Endometrium (tissue), 2 donors: ENCODE results near the gene TAC3.
"Not testable (repeated sequence)": the region's sequence is repeated elsewhere in the genome, so short reads cannot be mapped to it uniquely, and the experiment has no call there.

Source experiments
- FAIRE-seq: peaks from 2 replicates; lab custom pipeline; 2012; peaks lifted over from hg19 to GRCh38; lab: Jason Lieb, UNC
- donor health status: control.
- donor health status: control.

Gene TAC3

DNA sequence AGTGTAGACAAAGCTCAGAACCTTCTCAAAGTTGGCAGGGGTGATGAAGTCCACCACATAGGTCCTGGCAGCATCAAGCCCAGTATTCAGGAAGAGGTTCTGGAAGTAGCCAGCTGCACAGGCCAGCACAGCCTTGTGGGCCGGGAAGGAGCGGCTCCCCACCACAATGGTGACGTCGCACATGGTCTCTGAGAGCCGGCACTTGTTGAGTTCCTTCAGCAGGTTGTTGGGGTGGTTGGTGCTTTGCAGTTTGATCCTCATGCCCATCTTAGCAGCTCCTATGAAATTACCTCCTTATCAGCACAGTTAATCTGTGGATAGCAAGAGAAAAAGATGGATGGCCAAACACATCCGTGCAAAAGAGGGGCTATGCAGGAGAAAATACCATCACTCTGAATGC is 11.7 kb downstream of the TAC3 start:
- FAIRE-seq = no peak

DNA sequence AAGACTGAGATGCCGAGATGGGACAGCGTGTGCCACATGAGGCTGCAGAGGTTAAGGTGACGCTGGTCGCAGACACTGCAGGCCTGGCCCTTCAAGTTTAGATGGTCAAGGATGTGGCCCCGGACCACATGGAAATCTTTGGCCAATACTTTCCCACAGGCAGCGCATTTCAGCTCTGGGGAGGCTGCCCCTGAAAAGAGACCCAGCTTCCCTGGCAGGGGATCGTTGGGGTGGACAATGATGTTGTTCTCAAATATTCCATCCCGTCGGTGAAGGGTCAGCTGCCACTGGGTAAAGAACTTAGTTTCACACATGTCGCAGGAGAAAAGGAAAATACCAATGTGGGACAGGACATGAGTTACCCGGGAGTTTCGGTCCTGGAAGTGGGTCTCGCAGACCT is 12.9 kb downstream of the TAC3 start:
- FAIRE-seq = no peak

DNA sequence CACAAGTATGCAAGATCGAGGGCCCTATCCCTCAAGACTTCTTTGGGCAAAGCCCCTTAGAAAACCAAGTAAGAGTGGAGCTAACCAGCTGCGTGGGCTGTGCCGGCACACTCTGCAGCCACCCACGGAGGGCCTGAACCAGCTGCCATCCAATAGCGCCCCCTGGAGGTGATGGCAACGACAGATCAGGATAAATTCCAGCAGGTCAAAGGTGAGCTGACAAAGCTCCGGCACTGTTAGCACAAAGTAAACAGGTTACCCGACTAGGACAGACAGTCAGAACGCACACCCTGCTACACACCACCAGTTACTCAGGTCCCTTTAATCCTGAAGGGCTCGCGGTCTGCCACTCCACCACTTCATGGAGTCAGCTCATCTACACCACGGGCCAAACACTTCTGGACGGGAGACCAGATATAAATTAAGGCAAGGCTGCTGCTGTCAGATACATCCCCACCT is 14.9 kb downstream of the TAC3 start:
- no peak for FAIRE-seq

DNA sequence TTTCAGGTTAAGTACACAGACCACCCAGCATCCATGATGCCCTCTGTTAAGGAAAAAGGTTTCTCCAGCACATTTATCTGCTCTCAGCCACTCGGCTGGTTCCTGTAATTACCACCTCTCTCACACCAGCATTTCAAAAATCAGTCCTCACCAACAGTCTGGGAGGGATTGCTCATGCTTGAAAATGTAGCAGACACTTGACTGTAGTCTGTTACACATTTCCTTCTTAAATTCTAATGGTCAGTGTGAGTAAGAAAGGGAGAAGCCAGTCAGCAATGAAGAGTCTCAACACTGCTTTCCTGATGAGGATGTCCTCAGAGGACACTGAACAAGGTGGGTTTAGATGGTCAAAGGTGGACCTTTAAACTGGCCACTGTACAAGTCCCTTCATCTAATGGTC is 15.9 kb downstream of the TAC3 start:
- no peak for FAIRE-seq

DNA sequence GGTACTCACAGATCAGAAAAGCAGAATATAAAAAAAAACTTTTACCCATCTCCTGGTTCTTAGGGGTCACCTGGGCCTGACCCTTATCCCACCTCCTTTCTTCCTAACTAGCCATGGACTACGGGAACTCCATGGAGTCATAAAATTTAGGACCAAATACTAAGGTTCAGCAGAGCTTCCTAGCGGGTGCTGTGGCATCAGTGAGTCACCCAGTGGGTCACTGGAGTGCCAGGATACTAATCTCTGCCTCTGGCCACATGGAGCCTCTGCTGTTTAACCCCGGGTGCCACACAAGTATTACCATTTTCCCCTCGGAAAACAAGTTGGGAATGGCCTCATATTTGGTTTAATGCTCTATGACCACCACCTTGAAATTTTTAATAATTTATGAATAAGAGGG is 16.9 kb downstream of the TAC3 start:
- no peak for FAIRE-seq

DNA sequence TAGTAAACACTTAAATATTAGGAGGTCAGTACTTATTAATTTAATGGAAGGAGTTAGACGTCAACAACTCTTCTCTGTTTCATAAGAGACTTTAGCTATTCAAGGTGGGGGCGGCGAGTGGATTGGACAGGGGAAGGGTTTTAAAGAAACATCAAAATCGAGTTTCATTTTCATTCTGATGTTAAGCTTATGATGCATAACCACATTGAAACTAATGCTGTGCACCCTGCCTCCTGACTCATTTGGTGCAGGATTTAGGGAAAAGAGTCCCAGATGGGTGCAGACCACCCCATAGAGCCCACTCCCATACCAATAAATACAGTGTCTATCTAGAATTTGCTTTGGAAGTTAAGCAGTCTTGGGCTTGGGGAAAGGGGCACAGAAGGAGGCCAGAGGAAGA is 17.3 kb downstream of the TAC3 start:
- FAIRE-seq = no peak

DNA sequence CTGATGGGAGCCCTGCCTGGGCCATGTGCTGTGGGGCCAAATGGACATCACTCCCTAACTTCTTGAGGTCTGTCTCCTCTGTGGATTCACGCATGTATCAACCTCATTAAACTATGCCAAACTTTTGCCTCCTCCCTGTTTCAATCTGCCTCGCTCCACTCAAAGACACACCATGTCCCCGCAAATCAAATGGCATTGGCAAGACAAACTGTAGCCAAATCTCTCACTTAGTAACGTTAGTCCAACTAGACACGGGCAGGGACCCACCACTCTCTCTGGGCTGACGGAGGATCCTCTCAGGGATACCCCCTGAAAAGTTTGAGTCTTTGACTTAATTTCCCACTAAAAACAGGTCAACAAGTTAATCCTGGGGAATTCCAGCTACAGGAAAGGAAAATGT is 18.0 kb downstream of the TAC3 start:
- FAIRE-seq = no peak

DNA sequence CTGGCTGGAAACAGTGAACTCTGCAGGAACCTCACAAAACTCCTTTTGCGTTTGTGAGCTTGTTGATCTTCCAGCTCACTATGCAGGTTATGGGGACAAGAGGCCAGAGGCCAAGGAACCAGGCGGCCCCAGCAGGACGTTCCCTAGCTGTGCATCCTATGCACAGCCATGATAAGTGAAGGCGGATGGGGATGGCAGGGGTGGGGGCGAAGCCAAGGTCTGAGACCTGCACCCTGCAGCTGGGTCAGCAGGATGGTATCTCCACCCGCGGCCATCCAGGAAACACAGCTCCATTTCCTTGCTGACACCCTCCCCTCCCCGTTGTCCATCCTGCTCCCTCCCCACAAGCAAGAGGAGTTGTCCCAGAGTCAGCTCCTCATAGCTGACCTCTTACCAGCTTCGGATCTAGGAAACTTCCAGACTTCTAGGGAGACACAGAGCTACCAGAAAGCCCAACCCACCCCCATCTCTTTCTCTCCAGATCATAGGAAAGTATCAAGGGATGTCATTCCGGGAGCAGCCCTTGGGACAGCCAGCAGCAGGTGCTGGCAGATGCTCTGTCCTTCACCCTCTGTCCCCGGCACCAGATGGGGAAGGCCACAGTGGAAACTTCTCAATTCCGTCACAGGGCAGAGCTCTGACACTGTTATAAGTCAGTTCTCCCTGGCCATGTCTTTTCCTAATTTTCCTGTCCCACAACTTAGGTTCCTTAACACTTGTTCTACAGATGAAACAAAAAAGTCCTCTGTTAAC is 19.4 kb downstream of the TAC3 start:
- no peak for FAIRE-seq

DNA sequence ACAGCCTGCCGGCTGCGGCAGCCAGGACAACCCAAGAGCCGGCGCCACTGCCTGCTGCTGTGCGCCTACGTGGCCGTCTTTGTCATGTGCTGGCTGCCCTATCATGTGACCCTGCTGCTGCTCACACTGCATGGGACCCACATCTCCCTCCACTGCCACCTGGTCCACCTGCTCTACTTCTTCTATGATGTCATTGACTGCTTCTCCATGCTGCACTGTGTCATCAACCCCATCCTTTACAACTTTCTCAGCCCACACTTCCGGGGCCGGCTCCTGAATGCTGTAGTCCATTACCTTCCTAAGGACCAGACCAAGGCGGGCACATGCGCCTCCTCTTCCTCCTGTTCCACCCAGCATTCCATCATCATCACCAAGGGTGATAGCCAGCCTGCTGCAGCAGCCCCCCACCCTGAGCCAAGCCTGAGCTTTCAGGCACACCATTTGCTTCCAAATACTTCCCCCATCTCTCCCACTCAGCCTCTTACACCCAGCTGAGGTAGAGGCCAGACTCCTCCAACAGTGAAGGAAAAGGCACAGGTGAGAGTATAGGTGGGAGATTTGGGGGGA is 20.3 kb downstream of the TAC3 start:
- FAIRE-seq = no peak

DNA sequence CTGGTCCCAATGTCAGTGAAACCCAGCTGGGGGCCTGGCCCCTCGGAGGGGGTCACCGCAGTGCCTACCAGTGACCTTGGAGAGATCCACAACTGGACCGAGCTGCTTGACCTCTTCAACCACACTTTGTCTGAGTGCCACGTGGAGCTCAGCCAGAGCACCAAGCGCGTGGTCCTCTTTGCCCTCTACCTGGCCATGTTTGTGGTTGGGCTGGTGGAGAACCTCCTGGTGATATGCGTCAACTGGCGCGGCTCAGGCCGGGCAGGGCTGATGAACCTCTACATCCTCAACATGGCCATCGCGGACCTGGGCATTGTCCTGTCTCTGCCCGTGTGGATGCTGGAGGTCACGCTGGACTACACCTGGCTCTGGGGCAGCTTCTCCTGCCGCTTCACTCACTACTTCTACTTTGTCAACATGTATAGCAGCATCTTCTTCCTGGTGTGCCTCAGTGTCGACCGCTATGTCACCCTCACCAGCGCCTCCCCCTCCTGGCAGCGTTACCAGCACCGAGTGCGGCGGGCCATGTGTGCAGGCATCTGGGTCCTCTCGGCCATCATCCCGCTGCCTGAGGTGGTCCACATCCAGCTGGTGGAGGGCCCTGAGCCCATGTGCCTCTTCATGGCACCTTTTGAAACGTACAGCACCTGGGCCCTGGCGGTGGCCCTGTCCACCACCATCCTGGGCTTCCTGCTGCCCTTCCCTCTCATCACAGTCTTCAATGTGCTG is 21.0 kb downstream of the TAC3 start:
- FAIRE-seq = no peak

DNA sequence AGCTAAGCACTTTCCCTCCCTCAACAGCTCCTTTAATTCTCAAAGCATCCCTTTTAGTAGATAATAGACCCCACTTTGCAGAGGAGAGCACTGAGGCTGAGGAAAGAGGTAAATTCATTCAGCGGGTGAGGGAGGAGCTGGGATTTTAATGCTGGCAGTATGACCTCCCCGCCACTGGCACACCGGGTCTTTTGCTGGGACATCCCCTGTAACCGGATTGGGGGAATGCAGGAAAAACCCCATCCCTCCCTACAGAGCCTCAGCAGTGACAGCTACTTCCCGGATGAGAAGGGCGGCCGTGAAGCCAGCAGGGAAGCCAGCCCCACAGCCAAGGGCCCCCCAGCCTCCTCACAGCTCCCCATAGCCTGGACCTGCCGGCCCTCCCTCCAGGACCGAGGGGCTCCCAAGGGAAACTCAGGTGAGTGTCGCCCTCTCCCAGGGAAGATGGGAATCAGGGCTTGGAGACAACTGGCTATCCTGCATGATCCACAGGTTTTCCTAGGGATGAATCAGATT is 22.0 kb downstream of the TAC3 start:
- no peak for FAIRE-seq

DNA sequence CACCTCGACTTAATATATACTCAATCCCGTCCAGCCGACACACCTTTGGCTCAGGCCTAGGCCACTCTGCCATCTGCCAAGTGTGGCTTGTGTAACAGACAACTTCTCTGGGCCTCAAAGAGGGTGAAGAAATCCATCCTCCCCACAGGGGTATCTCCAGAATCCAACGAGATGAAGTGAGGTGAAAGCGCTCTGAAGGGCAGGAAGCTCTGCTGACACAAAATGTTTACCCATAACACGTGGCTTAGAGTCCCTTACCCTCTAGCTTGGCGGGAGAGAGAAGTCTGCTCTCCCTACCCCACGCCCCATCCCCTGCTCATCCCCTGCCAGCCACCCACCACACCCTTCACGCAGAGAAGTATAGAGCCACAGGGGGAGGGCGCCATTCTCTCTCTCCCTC is 23.0 kb downstream of the TAC3 start:
- FAIRE-seq = no peak

DNA sequence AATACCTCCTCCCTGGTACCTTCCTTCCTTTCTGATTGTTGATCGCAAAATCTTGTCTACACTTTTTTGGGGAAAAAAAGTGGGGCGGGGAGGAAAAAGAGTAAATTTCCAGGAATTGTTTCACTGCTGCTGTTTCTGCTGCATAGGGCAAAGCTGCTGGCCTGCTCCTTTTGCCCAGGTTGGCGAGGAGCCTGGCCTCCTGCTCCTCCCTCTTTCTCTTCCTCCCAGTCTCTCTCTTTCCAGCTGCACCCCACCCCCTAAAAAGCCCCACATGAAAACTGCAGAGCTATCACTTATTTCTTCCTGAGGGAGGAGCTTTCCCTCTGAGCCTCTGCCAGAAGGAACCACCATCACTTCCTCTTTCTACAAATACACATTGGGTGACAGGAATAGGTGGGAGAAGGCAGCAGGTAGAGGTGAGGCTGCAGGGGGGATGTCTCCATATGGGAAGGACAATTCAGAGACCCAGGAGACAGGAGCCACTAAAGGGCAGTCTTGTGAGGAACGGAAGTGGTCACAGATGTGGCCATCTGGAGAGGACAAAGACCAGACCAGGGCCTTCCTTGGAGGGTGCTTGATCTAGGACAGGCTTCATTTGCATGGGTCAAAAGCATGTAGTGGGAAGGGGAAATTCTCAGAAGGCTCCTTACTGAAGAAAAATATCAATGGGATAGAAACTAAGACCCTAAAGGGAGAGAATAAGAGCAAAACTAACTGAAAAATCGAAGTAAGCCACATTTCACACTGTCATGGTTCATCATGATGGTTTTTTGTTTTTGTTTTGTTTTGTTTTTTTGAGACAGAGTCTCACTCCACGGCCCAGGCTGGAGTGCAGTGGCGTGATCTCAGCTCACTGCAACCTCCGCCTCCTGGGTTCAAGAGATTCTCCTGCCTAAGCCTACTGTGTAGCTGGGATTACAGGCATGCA is 24.7 kb downstream of the TAC3 start:
- no peak for FAIRE-seq

DNA sequence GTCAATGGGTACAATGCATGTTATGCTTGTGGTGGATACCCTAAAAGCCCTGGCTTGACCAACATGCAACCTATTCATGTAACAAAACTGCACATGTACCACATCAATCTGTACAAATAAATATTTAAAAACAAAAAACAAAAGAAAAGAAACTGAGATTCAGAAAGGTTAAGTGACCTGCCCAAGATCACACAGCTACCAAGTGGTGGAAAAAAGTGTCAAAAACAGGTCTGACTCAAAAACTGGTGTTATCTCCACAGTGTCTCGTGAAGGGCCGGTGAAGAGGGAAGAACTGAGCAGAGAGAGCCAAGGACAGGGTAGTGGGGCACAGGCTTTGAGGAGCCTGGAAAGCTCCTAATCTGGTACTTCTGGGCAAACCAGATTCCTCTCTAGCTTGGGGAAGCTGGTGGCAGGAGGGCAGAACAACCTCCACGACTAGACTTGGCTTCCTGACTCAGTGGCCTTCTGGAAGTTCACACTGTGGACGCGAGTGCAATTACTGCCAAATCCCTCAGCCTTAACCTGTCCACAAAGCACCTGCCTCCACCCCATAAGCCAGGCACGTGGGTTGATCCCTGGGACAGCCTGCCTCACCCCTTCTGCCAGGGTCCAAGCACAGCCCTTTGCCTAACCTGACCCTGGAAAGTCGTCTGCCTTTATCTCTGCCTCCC is 25.5 kb downstream of the TAC3 start:
- FAIRE-seq = no peak

DNA sequence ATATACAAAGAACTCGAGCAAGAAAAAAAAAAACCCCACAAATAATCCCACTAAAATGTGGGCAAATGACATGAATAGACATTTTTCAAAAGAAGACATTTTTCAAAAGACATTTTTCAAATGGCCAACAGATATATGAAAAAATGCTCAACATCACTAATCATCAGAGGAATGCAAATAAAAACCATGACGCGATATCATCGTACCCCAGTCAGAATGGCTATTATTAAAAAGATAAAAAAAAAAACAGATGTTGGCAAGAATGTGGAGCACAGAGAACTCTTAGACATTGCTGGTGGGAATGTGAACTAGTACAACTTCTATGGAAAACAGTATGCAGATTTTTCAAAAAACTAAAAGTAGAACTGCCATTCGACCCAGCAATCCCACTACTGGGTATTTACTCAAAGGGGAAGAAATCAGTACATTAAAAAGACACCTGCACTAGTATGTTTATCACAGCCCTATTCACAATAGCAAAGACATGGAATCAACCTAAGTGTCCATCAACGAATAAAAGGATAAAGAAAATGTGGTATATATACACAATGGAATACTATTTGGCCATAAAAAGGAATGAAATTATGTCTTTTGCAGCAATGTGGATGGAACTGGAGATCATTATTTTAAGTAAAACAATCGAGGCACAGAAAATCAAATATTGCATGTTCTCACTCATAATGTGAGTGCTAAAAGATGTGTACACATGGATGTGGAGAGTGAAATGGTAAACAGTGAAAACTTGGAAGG is 26.3 kb downstream of the TAC3 start:
- no peak for FAIRE-seq

DNA sequence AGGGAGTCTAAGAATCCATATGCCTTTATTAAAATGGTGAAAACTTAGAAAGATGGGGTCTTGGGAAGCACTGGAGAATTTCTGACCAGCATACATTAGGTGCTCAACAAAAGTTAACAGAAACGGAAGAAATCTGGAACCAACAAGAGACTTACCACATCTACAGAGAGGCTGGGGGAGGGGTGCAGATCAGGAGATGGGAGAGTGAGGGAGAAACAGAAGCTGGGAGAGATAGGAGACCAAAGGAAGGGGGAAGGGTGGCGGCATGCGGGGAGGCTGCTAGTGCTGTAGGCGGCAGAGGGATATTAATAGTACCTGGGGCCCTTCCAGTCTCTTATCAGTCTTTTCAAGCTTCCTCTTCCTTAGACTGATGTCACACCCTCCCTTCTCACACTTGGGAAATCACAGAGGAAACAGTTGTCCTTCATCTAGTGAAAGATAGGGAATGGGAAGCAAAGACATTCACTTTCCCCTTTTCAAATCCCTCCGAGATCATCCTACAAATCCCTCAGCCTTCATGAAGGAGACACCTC is 28.1 kb downstream of the TAC3 start:
- FAIRE-seq = no peak

DNA sequence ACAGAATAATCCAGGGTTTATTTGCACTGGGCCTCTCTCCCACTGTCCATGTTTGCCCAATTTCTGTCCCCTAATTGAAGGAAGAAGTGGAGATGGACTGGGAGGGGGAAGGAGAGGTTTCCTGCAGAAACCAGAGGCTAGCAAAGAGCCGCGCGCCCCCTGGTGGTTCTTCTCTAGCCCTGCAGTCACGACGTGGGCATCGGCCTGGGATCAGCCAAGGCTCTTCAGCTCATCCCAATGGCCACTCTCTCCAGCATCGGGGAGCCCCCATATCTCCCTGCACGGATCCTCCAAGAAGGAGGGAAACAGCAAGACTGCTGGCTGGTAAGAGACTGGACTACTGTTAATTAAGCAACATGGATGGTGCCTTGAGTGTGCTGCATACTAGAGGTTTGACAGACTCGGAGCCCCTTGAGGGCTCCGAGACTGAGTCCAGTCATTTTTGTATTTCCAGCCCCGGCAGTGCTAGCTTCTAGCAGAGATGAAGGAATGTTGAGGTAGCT is 28.7 kb downstream of the TAC3 start:
- FAIRE-seq = no peak

DNA sequence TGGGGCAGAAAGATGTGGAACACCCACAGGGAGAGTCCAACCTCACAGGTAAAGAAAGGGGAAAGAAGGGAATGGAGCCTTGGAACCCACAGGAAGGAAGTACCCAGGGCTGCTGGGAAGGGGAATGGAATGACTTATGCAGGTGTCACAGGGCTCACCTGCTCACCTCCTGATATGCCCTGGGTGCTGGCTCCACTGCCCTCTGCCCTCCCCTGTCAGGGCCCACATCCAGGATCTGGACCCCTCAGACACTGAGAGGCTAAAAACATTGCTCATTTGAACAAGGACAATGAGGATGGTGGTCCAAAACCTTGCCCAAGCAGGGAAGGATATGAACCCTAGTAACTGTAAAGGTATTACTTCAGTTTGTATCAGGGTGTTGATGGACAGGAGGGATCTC is 29.3 kb downstream of the TAC3 start:
- no peak for FAIRE-seq

DNA sequence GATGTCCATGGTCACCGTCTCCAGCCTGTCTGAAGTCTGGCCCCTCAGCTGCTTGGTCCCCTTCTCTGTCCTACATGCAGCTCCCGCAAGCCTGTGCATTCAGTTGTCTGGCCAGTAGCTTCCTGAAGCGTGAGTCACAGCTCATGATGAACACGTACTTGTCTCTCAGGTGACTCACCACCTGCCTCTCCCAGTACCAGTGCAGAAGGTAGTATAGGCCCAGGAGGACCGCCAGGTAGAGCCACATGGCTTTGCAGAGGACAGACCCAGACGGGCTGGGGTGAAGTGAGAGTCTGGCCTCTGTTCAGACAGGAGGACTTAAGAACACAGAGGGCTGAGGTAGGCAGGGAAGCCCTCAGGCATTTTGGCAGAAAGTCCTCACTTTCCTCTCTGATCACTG is 30.6 kb downstream of the TAC3 start:
- FAIRE-seq = not testable (repeated sequence)

DNA sequence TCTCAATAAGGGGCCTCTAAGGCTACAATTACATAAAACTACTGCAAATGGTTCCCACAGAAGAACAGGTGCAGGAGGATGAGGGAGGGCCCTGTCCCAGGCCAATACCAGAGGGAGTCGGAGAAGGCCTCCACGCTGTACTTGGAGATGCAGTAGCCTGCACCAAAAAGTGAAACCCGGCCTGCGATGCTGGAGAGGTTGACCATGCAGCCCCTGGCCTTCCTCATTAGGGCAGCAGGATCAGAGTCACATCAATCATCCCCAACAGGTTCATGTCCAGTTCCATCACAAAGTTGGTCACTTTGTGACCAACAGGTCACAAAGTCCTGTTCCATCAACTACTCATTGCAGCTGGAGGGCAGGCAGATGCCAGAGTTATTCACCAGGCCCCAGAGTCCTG is 32.9 kb downstream of the TAC3 start:
- FAIRE-seq = no peak
